ENCODE results near the gene GSE1.

The GSE1 gene

DNA sequence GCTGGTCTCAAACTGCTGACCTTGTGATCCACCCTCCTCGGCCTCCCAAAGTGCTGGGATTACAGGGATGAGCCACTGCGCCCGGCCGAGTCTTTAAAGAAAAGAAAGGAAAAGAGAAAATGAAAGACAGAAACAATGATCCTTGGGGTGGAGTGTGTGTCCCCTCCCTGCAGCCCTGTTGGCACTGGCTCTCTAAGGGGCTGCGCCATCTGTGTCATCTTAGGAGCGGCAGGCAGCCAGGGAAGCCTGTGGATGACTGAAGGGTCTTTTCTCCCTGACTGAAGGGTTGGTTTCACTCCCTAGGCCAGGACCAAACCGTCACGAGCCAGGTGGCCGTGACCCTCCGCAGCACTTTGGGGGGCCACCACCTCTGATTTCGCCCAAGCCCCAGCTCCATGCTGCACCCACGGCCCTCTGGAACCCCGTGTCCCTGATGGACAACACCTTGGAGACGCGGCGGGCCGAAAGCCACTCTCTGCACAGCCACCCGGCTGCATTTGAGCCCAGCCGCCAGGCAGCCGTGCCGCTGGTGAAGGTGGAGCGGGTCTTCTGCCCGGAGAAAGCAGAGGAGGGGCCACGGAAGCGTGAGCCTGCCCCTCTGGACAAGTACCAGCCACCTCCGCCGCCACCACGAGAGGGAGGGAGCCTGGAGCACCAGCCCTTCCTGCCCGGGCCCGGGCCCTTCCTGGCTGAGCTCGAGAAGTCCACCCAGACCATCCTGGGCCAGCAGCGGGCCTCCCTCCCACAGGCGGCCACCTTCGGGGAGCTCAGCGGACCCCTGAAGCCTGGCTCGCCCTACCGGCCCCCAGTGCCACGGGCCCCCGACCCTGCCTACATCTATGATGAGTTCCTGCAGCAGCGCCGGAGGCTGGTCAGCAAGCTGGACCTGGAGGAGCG, 48.0 kb downstream of the GSE1 start:
- in situ Hi-C loops (cut with HindIII; ENCODE audit: low sequenced_read_pairs), result no loop called here
- H3K4me3 ChIP-seq (ENCODE audit: low read depth, low read length), result no peak overlapping the region
- DNase-seq (ENCODE audit: low read depth, low spot score), result no peak
- TF ChIP-seq, protein P1, sequence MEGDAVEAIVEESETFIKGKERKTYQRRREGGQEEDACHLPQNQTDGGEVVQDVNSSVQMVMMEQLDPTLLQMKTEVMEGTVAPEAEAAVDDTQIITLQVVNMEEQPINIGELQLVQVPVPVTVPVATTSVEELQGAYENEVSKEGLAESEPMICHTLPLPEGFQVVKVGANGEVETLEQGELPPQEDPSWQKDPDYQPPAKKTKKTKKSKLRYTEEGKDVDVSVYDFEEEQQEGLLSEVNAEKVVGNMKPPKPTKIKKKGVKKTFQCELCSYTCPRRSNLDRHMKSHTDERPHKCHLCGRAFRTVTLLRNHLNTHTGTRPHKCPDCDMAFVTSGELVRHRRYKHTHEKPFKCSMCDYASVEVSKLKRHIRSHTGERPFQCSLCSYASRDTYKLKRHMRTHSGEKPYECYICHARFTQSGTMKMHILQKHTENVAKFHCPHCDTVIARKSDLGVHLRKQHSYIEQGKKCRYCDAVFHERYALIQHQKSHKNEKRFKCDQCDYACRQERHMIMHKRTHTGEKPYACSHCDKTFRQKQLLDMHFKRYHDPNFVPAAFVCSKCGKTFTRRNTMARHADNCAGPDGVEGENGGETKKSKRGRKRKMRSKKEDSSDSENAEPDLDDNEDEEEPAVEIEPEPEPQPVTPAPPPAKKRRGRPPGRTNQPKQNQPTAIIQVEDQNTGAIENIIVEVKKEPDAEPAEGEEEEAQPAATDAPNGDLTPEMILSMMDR (IDR thresholded peaks at IDR 0.05; ENCODE audit: low read depth, low read length), result no peak

DNA sequence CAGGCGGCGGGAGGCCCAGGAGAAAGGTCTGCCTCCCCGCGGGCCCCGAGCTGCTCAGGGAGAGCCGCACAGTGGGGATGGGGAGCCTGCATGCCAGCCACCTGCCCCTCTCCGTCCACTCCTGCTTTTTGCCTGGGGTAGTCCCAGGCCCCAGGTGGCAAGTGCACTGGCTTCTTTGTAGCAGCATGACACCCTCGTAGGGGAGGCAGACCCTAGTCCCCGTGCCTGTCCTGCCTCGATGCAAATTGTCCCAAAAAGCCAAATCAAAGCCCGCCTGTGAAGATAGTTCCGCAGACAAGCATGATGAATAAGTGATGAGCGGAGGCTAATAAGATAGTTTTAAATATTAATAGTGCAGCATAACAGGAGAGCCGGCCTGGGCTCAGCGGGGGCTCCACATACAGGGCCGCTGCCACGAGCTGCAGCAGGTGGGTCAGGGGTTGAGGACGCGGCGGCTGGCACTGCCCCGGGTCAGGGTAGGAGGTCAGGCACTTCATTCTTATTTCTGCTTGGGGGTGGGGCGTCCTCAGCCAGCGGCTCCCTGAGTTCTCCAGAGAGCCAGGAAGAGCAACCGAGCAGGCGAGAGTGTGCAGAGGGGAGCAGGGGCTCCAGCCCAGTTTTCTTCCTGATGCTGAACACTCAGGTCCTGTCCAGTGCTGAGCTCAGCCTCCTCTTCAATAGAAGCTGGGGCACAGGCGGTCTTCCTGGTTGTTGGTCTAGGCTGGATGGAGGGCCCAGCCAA, 48.8 kb downstream of the GSE1 start:
- TF ChIP-seq, protein P1 (IDR thresholded peaks at IDR 0.05; ENCODE audit: low read depth, low read length), result no peak
- H3K4me3 ChIP-seq (ENCODE audit: low read depth, low read length), result no peak overlapping the region
- in situ Hi-C loops (cut with HindIII; ENCODE audit: low sequenced_read_pairs), result no loop called here
- no peak for DNase-seq (ENCODE audit: low read depth, low spot score)

DNA sequence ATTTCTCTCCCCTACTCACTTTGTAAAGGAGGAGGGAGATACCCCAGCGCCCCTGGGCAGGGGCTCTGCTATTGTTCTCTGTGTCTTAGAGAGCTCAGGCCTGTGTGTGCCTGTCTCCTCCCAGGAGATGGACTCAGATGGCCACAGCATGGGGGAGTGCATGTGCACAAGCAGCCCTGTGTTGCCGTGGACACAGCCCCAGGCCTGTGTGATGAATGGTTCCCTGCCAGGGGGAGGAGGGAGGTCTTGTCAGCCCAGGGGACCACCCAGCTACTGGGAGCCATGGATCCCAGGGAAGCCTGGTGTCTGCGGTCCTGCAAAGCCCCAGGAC, 49.3 kb downstream of the GSE1 start:
- DNase-seq (ENCODE audit: low read depth, low spot score), result no peak
- TF ChIP-seq, protein P1 (IDR thresholded peaks at IDR 0.05; ENCODE audit: low read depth, low read length), result no peak
- in situ Hi-C loops (cut with HindIII; ENCODE audit: low sequenced_read_pairs), result no loop called here
- no peak overlapping the region for H3K4me3 ChIP-seq (ENCODE audit: low read depth, low read length)

DNA sequence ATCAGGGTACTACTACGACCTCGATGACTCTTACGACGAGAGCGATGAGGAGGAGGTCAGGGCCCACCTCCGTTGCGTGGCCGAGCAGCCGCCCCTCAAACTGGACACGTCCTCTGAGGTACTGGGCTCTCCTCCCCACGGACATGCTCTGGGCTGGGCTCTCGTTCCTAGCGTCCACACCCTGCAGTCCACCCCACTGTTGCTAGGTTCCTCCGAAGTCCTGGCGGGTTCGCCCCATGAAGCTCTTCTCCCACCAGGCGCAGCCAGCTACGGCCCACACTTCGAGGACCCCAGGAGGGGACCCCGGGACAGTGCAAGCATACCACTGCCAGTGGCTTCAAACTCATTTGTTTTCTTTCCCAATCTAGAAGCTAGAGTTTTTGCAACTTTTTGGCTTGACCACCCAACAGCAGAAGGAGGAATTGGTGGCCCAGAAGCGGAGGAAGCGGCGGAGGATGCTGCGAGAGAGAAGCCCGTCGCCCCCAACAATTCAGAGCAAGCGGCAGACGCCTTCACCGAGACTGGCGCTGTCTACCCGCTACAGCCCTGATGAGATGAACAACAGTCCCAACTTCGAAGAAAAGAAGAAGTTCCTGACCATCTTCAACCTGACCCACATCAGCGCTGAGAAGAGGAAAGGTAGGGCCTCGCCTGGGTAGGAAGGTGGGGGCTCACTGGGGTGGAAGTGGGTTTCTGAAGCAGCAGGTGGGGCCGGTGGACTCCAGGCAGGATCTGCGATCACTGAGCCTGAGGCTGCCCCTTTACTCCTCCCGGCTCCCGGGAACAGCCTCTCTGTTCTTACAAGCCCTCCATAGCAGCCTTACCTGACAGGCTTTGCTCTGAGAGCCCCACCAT, 50.1 kb downstream of the GSE1 start:
- in situ Hi-C loops (cut with HindIII; ENCODE audit: low sequenced_read_pairs), result no loop called here
- TF ChIP-seq, protein P1 (IDR thresholded peaks at IDR 0.05; ENCODE audit: low read depth, low read length), result no peak
- no peak for DNase-seq (ENCODE audit: low read depth, low spot score)
- H3K4me3 ChIP-seq (ENCODE audit: low read depth, low read length), result no peak overlapping the region

DNA sequence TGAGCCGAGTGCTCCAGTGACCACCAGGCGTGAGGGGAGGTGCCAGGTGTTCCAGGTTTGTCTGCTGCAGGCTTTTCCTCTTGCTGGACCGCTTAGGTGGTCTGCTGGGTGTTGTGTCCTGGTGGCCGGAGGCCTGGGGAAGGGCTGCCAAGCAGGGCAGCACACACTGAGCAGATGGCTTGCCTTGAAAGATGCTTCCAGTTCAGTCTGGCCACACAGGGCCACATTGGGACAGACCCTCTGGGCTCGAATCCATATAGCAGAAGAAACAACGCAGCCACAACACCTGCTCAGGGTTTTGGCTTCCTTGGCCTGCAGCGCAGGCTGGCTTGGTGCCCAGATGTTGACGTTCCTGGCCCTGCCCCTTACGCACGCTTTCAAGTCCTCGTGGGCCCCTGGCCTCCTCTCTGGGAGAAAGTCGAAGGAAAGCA, 50.8 kb downstream of the GSE1 start:
- TF ChIP-seq, protein P1 (IDR thresholded peaks at IDR 0.05; ENCODE audit: low read depth, low read length), result no peak
- no peak overlapping the region for H3K4me3 ChIP-seq (ENCODE audit: low read depth, low read length)
- in situ Hi-C loops (cut with HindIII; ENCODE audit: low sequenced_read_pairs), result no loop called here
- DNase-seq (ENCODE audit: low read depth, low spot score), result no peak

All from astrocyte of the spinal cord (primary cell).